AG09319 (cell line): ENCODE measurements around the gene CEACAM1.

Source experiments
- DNase-seq: peaks from one replicate; pipeline ENCODE4 v3.0.0-alpha.2; 2010; ENCODE audit warnings: low read depth; ENCODE audit errors: extremely low read depth
- CTCF ChIP-seq: IDR thresholded peaks from 2 replicates; pipeline ENCODE4 v1.5.1; 2011; ENCODE audit warnings: low read depth, mild to moderate bottlenecking, inconsistent platforms, low read length, moderate library complexity

Gene CEACAM1

GRCh38 chr19:42528354-42529247 lies at the start of gene CEACAM1:
TSS of gene CEACAM1 (minus strand) at chr19:42528481. CDS start at chr19:42528374, 107 bp downstream.
- DNase-seq = no peak
- no peak for TF ChIP-seq CTCF

- DNase-seq = no peak
- no peak for TF ChIP-seq CTCF
Observed at GRCh38 chr19:42577016-42577415, 48.7 kb upstream of the CEACAM1 start.

- DNase-seq = no peak
- no peak for TF ChIP-seq CTCF
Observed at GRCh38 chr19:42576241-42576640, 48.0 kb upstream of the CEACAM1 start.

GRCh38 chr19:42573642-42574041 lies 45.4 kb upstream of the CEACAM1 start:
- no peak for DNase-seq
- no peak for TF ChIP-seq CTCF

- no peak for TF ChIP-seq CTCF
- no peak for DNase-seq
Observed at GRCh38 chr19:42571116-42571515, 42.8 kb upstream of the CEACAM1 start.

GRCh38 chr19:42569193-42569592 lies 40.9 kb upstream of the CEACAM1 start:
- no peak for TF ChIP-seq CTCF
- DNase-seq = no peak

GRCh38 chr19:42568006-42568405 lies 39.7 kb upstream of the CEACAM1 start:
- DNase-seq = no peak
- no peak for TF ChIP-seq CTCF
